ENCODE data around the gene SAE1. TPM values are rescaled to one million over a fixed set of nuclear protein-coding genes. Genes with fewer than 3 reads are reported as not detected.
"Not testable (repeated sequence)": the region's sequence is repeated elsewhere in the genome, so short reads cannot be mapped to it uniquely, and the experiment has no call there.

The SAE1 gene
- total and polyA plus RNA-seq, 2 of the 4 experiments (the other 2 are of a cell fraction) = 165 to 184 TPM

- no peak; the same call in 1 of the 2 replicates for TF ChIP-seq USF2 (IDR thresholded peaks at IDR 0.05; ENCODE audit: low read depth, low read length)
These were observed 116.8 kb downstream of the SAE1 start (continued) for GRCh38 chr19:47247308-47247990.

GRCh38 chr19:47253016-47253415, 122.4 kb downstream of the SAE1 start:
- dilution Hi-C loops (cut with HindIII; ENCODE audit: low sequenced_read_pairs, unreplicated experiment) = not testable (repeated sequence)

More at GRCh38 chr19:47253016-47253415, 122.4 kb downstream of the SAE1 start:
- H2AK9ac ChIP-seq (replicated peaks; ENCODE audit: low read depth, low read length, poor library complexity); ATAC-seq (ENCODE audit: low read depth); POLR2A ChIA-PET (ENCODE audit: unreplicated experiment); H3K9ac ChIP-seq (ENCODE audit: low read depth, low read length); BruUV-seq (replicated peaks); intact Hi-C loops (cut with micrococcal nuclease); H3K9me3 ChIP-seq (ENCODE audit: control insufficient read depth, insufficient read depth, low read length); H3K27me3 ChIP-seq (ENCODE audit: control insufficient read depth, insufficient read depth, low read length); H3K4me3 ChIP-seq (ENCODE audit: insufficient read depth, low read depth, low read length); DNase-seq; H4K20me1 ChIP-seq (ENCODE audit: insufficient read depth, low read length); H3K56ac ChIP-seq (ENCODE audit: extremely low read depth, insufficient read depth, low read length); H3K36me3 ChIP-seq (ENCODE audit: control insufficient read depth, insufficient read depth, low read length); in situ Hi-C loops (cut with MboI; ENCODE audit: low sequenced_read_pairs); H3K23ac ChIP-seq (ENCODE audit: low read depth, low read length): not testable (repeated sequence)
- peak overlapping the region; percentile 47 for H3K4ac ChIP-seq (ENCODE audit: low read depth, low read length)
- H4K91ac ChIP-seq (ENCODE audit: insufficient read depth, low read depth, low read length) = peak overlapping the region; percentile 95
- peaks cover 12% of the 10 kb centered on the region for H3K4me1 ChIP-seq (ENCODE audit: control insufficient read depth, insufficient read depth, low read length)
- peak overlapping the region; percentile 45 for H3K18ac ChIP-seq (ENCODE audit: low read depth, low read length)
- peak overlapping the region; percentile 49; the same call in 1 of the 2 replicates for H3K4me2 ChIP-seq (ENCODE audit: low read depth, low read length)
- H2BK20ac ChIP-seq (ENCODE audit: low read depth, low read length) = peak overlapping the region; percentile 92; the same call in 1 of the 2 replicates
- 72% methylated on average over 4 of the region's 8 CpGs; no CpG with 5 or more reads in 1 of the 2 experiments for WGBS, 2 experiments (ENCODE audit: extremely low coverage in 2 of 2, insufficient read length in 1 of 2)
- peak overlapping the region; percentile 57 for H4K5ac ChIP-seq (ENCODE audit: low read depth, low read length)
- H3K79me1 ChIP-seq (ENCODE audit: low read depth in 1 of 2, low read length in 2 of 2) = peaks cover 11 to 22% of the 10 kb centered on the region in 2 experiments
- CTCF ChIA-PET = interaction anchor here (2.0 kb wide), 1 partner anchor 9 kb away, joined by 11 read pairs; no protein-coding TSS in a partner anchor
- peaks cover 11% of the 10 kb centered on the region for H3K9me1 ChIP-seq (ENCODE audit: insufficient read depth, low read length)
- H4K8ac ChIP-seq (ENCODE audit: low read depth in 2 of 2, low read length in 2 of 2) = peak overlapping the region; percentile 26 to 50; a peak in 1 of 4 replicates
- peak overlapping the region; percentile 78 for H2BK120ac ChIP-seq (ENCODE audit: low read depth, low read length)
- peak overlapping the region; percentile 53 for H2AFZ ChIP-seq (replicated peaks; ENCODE audit: low read length, poor library complexity)
- H3K27ac ChIP-seq (ENCODE audit: insufficient read depth, low read length) = peak overlapping the region; percentile 88
- peak overlapping the region; percentile 79 for H2AK5ac ChIP-seq (ENCODE audit: low read depth, low read length)
- H3K14ac ChIP-seq (replicated peaks; ENCODE audit: low read depth, low read length) = peak overlapping the region; percentile 81
- TF ChIP-seq CEBPB (IDR thresholded peaks at IDR 0.05; ENCODE audit: low read depth, low read length) = peak; percentile 74
- H2BK5ac ChIP-seq (ENCODE audit: low read depth, low read length, poor library complexity, severe bottlenecking) = peak overlapping the region; percentile 73
- H2BK15ac ChIP-seq (ENCODE audit: low read depth, low read length) = peak overlapping the region; percentile 84; the same call in 2 of the 3 replicates

Measured in IMR-90 (cell line).